Liver (tissue), 9 donors: ENCODE data around the gene ITGA11. TPM values are rescaled to one million over a fixed set of nuclear protein-coding genes. Genes with fewer than 3 reads are reported as not detected.
A peak's percentile ranks its signal among the peaks of the same experiment; 100 is the strongest.

Source experiments
- DNase-seq: peaks from one replicate; pipeline ENCODE4 v3.0.0-alpha.2; 2017; ENCODE audit warnings: low spot score
- H3K27ac ChIP-seq, 2 donors: one replicate each; pipeline ENCODE4 v1.7.0; 2013; ENCODE audit warnings: inconsistent platforms in 2 of 2, low read length in 2 of 2, control low read depth in 1 of 2, low read depth in 1 of 2, mild to moderate bottlenecking in 1 of 2
- H3K27me3 ChIP-seq, 4 donors: one replicate each; pipeline versions ENCODE4 v1.6.1 to v1.7.0; 2013; ENCODE audit warnings: low read length in 3 of 4, inconsistent platforms in 1 of 4, mild to moderate bottlenecking in 1 of 4, moderate library complexity in 1 of 4; ENCODE audit not compliant: control insufficient read depth in 4 of 4, insufficient read depth in 4 of 4
- H3K36me3 ChIP-seq, 4 donors: one replicate each; pipeline versions ENCODE4 v1.6.1 to v1.7.0; 2013; ENCODE audit warnings: low read length in 3 of 4, mild to moderate bottlenecking in 3 of 4, low read depth in 1 of 4, moderate library complexity in 1 of 4; ENCODE audit not compliant: control insufficient read depth in 4 of 4, insufficient read depth in 3 of 4
- H3K4me1 ChIP-seq, 4 donors: one replicate each; pipeline versions ENCODE4 v1.6.1 to v1.7.0; 2013; ENCODE audit warnings: low read length in 3 of 4, mild to moderate bottlenecking in 3 of 4, moderate library complexity in 1 of 4; ENCODE audit not compliant: control insufficient read depth in 4 of 4, insufficient read depth in 4 of 4
- H3K4me3 ChIP-seq, 3 donors: one replicate each; pipeline versions ENCODE4 v1.6.1 to v1.7.0; 2013; ENCODE audit warnings: low read length in 3 of 3, control low read depth in 1 of 3, low read depth in 1 of 3, mild to moderate bottlenecking in 1 of 3
- H3K9ac ChIP-seq, 2 donors: one replicate each; pipeline ENCODE4 v1.7.0; 2013; ENCODE audit warnings: low read length in 2 of 2, mild to moderate bottlenecking in 2 of 2, moderate library complexity in 2 of 2, control low read depth in 1 of 2, low read depth in 1 of 2
- H3K9me3 ChIP-seq, 4 donors: one replicate each; pipeline versions ENCODE4 v1.6.1 to v1.7.0; 2013; ENCODE audit warnings: low read length in 3 of 4; ENCODE audit not compliant: control insufficient read depth in 4 of 4
- EGR1 ChIP-seq, 2 donors: IDR thresholded peaks; 2 replicates each; pipeline ENCODE4 v1.6.1; 2016 to 2018; ENCODE audit warnings: antibody characterized with exemption in 2 of 2, low read depth in 2 of 2
- FOXA1 ChIP-seq: IDR thresholded peaks from 2 replicates; pipeline ENCODE4 v1.6.1; 2016; ENCODE audit warnings: antibody characterized with exemption
- FOXA2 ChIP-seq: IDR thresholded peaks from 2 replicates; pipeline ENCODE4 v1.6.1; 2016; ENCODE audit warnings: antibody characterized with exemption
- GABPA ChIP-seq, 2 donors: IDR thresholded peaks in 1 of 2; conservative IDR thresholded peaks in 1 of 2; 2 replicates each; pipeline ENCODE4 v1.6.1; 2016; ENCODE audit warnings: antibody characterized with exemption in 2 of 2, mild to moderate bottlenecking in 1 of 2, moderate library complexity in 1 of 2
- HNF4A ChIP-seq, 2 donors: conservative IDR thresholded peaks; 2 replicates each; pipeline ENCODE4 v1.6.1; 2016; ENCODE audit warnings: antibody characterized with exemption in 2 of 2, mild to moderate bottlenecking in 2 of 2
- HNF4G ChIP-seq: IDR thresholded peaks from 2 replicates; pipeline ENCODE4 v1.6.1; 2016; ENCODE audit warnings: antibody characterized with exemption
- JUND ChIP-seq, 2 donors: IDR thresholded peaks; 2 replicates each; pipeline ENCODE4 v1.6.1; 2016; ENCODE audit warnings: antibody characterized with exemption in 2 of 2
- NR2F2 ChIP-seq: IDR thresholded peaks from 2 replicates; pipeline ENCODE4 v1.6.1; 2016; ENCODE audit warnings: antibody characterized with exemption
- RAD21 ChIP-seq, 2 donors: IDR thresholded peaks; 2 replicates each; pipeline ENCODE4 v1.6.1; 2016; ENCODE audit warnings: antibody characterized with exemption in 2 of 2, mild to moderate bottlenecking in 2 of 2
- RXRA ChIP-seq, 2 donors: IDR thresholded peaks; 2 replicates each; pipeline ENCODE4 v1.6.1; 2017 to 2018; ENCODE audit warnings: antibody characterized with exemption in 2 of 2, mild to moderate bottlenecking in 1 of 2
- SP1 ChIP-seq: IDR thresholded peaks from 2 replicates; pipeline ENCODE4 v1.6.1; 2018; ENCODE audit warnings: antibody characterized with exemption, mild to moderate bottlenecking
- TAF1 ChIP-seq: conservative IDR thresholded peaks from 2 replicates; pipeline ENCODE4 v1.6.1; 2016; ENCODE audit warnings: antibody characterized with exemption, mild to moderate bottlenecking
- YY1 ChIP-seq: IDR thresholded peaks from 2 replicates; pipeline ENCODE4 v1.6.1; 2016; ENCODE audit warnings: antibody characterized with exemption, mild to moderate bottlenecking
- WGBS: extraction: QIAGEN DNeasy Blood & Tissue Kit; methylation state at CpG from one replicate; pipeline ENCODE4 v1.1.7; 2013; 5-methylcytosine and 5-hydroxymethylcytosine counted together
- polyA plus RNA-seq, 2 donors: library from polyadenylated mRNA; stranded (reverse) in 1 of 2; unstranded in 1 of 2; fragments of 200-250 nt in 1 of 2; fragments of >200 nt in 1 of 2; fragmentation: Nextera tagmentation in 1 of 2; extraction: Ambion mirVana in 1 of 2; gene quantifications; one replicate each; pipeline versions ENCODE4 v1.2.1 to v1.2.3, GENCODE V29; 2013 to 2015
- total RNA-seq, 2 donors: library from RNA; depleted of rRNA; stranded (reverse); fragments of >200 nt; gene quantifications; one replicate each; pipeline ENCODE4 v1.2.3, GENCODE V29; 2014
- TF ChIP-seq, protein P1 (sequence below): IDR thresholded peaks from 2 replicates; pipeline ENCODE4 v1.6.1; 2016; ENCODE audit warnings: antibody characterized with exemption
- TF ChIP-seq, protein P2 (sequence below): IDR thresholded peaks from 2 replicates; pipeline ENCODE4 v1.6.1; 2016; ENCODE audit warnings: antibody characterized with exemption
- TF ChIP-seq, protein P3 (sequence below): fragments of 150-350 bp; IDR thresholded peaks from 2 replicates; pipeline ENCODE4 v1.5.1; 2017; ENCODE audit warnings: improper control_type of control experiment, low read depth, low read length; ENCODE audit not compliant: missing input control
- TF ChIP-seq, protein P4 (sequence below): IDR thresholded peaks from 2 replicates; pipeline ENCODE4 v1.6.1; 2016; ENCODE audit warnings: antibody characterized with exemption, mild to moderate bottlenecking
- TF ChIP-seq, protein P5 (sequence below): IDR thresholded peaks from 2 replicates; pipeline ENCODE4 v1.6.1; 2016; ENCODE audit warnings: antibody characterized with exemption
- donor health status: healthy.
- donor health status: healthy.
- donor health status: healthy.
- donor health status: healthy.
- donor health status: healthy.

Gene ITGA11
- total and polyA plus RNA-seq, 4 donors, result 0.32 to 1.0 (median 0.67) TPM

DNA sequence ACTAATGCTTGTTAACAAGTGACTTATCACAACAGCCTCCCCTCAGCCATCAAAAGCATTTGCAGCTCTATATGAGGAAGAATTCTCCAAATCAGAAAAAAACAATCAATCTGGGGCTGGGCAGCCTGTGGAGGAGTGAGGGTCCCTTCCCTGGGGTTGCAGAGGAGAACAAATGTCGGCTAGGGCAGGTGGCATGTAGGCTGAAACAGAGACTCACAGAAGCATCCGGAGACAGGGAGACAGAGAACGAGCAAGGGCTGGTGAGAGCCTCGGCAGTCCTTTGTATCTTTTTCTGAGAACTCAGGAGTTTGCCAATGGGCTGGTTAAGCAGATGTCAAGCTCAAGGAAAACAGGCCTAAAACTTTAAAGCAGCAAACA lies 15.8 kb downstream of the ITGA11 start (continued):
- TF ChIP-seq, protein P1, sequence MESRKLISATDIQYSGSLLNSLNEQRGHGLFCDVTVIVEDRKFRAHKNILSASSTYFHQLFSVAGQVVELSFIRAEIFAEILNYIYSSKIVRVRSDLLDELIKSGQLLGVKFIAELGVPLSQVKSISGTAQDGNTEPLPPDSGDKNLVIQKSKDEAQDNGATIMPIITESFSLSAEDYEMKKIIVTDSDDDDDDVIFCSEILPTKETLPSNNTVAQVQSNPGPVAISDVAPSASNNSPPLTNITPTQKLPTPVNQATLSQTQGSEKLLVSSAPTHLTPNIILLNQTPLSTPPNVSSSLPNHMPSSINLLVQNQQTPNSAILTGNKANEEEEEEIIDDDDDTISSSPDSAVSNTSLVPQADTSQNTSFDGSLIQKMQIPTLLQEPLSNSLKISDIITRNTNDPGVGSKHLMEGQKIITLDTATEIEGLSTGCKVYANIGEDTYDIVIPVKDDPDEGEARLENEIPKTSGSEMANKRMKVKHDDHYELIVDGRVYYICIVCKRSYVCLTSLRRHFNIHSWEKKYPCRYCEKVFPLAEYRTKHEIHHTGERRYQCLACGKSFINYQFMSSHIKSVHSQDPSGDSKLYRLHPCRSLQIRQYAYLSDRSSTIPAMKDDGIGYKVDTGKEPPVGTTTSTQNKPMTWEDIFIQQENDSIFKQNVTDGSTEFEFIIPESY, result no peak
- TF ChIP-seq SP1 (no peak), TAF1 (no peak), NR2F2 (no peak)

DNA sequence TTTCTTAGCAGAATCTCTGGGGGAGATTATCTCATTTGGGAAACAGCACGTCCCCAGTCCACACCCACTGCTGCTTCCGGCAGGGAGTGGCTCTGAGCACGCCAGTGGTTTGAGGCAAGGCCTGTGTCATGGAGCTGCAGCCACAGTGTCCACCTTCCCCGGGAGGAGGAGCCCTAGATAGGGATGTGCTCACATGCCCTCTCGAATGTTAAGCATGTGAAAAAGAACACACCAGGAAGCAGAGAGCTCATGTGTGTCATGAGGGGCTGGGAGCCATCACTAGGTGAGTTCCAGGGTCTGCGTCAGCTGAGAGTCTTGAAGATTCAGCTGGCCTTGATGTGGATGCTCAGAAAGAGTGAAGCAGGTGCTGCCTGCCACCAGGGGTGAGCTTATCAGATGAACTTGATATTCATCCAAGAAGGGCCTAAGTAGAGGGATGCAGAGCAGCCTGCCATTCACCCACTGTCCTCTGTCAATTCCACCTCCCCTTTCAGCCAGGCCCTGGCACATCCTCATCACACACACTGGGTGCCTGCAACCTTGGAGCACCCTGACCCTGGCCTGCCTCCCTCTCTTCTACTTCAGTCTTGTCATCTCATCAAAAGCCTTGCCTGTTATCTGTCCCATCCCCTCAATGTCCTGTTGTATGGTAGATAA lies 16.3 kb downstream of the ITGA11 start:
- no peak overlapping the region for H3K4me3 ChIP-seq
- TF ChIP-seq RXRA (IDR thresholded peaks at IDR 0.05), result no peak
- TF ChIP-seq, protein P2, sequence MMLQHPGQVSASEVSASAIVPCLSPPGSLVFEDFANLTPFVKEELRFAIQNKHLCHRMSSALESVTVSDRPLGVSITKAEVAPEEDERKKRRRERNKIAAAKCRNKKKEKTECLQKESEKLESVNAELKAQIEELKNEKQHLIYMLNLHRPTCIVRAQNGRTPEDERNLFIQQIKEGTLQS, result no peak
- TF ChIP-seq, protein P3, sequence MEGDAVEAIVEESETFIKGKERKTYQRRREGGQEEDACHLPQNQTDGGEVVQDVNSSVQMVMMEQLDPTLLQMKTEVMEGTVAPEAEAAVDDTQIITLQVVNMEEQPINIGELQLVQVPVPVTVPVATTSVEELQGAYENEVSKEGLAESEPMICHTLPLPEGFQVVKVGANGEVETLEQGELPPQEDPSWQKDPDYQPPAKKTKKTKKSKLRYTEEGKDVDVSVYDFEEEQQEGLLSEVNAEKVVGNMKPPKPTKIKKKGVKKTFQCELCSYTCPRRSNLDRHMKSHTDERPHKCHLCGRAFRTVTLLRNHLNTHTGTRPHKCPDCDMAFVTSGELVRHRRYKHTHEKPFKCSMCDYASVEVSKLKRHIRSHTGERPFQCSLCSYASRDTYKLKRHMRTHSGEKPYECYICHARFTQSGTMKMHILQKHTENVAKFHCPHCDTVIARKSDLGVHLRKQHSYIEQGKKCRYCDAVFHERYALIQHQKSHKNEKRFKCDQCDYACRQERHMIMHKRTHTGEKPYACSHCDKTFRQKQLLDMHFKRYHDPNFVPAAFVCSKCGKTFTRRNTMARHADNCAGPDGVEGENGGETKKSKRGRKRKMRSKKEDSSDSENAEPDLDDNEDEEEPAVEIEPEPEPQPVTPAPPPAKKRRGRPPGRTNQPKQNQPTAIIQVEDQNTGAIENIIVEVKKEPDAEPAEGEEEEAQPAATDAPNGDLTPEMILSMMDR, result no peak
- no peak for TF ChIP-seq RAD21 (IDR thresholded peaks at IDR 0.05)
- TF ChIP-seq JUND (IDR thresholded peaks at IDR 0.05), result no peak
- TF ChIP-seq, protein P4, sequence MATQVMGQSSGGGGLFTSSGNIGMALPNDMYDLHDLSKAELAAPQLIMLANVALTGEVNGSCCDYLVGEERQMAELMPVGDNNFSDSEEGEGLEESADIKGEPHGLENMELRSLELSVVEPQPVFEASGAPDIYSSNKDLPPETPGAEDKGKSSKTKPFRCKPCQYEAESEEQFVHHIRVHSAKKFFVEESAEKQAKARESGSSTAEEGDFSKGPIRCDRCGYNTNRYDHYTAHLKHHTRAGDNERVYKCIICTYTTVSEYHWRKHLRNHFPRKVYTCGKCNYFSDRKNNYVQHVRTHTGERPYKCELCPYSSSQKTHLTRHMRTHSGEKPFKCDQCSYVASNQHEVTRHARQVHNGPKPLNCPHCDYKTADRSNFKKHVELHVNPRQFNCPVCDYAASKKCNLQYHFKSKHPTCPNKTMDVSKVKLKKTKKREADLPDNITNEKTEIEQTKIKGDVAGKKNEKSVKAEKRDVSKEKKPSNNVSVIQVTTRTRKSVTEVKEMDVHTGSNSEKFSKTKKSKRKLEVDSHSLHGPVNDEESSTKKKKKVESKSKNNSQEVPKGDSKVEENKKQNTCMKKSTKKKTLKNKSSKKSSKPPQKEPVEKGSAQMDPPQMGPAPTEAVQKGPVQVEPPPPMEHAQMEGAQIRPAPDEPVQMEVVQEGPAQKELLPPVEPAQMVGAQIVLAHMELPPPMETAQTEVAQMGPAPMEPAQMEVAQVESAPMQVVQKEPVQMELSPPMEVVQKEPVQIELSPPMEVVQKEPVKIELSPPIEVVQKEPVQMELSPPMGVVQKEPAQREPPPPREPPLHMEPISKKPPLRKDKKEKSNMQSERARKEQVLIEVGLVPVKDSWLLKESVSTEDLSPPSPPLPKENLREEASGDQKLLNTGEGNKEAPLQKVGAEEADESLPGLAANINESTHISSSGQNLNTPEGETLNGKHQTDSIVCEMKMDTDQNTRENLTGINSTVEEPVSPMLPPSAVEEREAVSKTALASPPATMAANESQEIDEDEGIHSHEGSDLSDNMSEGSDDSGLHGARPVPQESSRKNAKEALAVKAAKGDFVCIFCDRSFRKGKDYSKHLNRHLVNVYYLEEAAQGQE, result no peak
- TF ChIP-seq GABPA (IDR thresholded peaks at IDR 0.05 in 1 of 2, conservative IDR thresholded peaks at IDR 0.05 in 1 of 2), result no peak
- TF ChIP-seq YY1, result no peak
- TF ChIP-seq, protein P5, sequence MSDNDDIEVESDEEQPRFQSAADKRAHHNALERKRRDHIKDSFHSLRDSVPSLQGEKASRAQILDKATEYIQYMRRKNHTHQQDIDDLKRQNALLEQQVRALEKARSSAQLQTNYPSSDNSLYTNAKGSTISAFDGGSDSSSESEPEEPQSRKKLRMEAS, result no peak
- TF ChIP-seq SP1, result no peak
- no peak for TF ChIP-seq TAF1
- TF ChIP-seq FOXA1, result no peak
- no peak for TF ChIP-seq FOXA2
- TF ChIP-seq HNF4A (conservative IDR thresholded peaks at IDR 0.05), result no peak
- TF ChIP-seq EGR1 (IDR thresholded peaks at IDR 0.05; ENCODE audit: low read depth in 2 of 2), result no peak
- TF ChIP-seq, protein P1, result no peak
- TF ChIP-seq HNF4G, result no peak
- no peak overlapping the region for H3K9ac ChIP-seq
- 84% methylated on average over 6 of the region's 6 CpGs for WGBS
- no peaks in the 10 kb centered on the region for H3K36me3 ChIP-seq
- no peaks in the 10 kb centered on the region for H3K9me3 ChIP-seq
- H3K27me3 ChIP-seq, result no peaks in the 10 kb centered on the region
- H3K4me1 ChIP-seq, result no peaks in the 10 kb centered on the region
- peak; percentile 22 for DNase-seq
- H3K27ac ChIP-seq, result no peak overlapping the region
